Lower lobe of right lung (tissue), 2 donors: ENCODE measurements around the gene ADGRG6. TPM values are rescaled to one million over a fixed set of nuclear protein-coding genes. Genes with fewer than 3 reads are reported as not detected.

Experiments
- ATAC-seq, 2 donors: fragments of 200-7000 bp; cut with Tn5 transposase; one replicate each; pipeline ENCODE4 v1.9.1; 2020 to 2022; ENCODE audit warnings: mild to moderate bottlenecking in 2 of 2, moderate library complexity in 2 of 2
- DNase-seq: peaks from one replicate; pipeline ENCODE4 v3.0.0-alpha.2; 2020
- H3K27ac ChIP-seq: fragments of 200-600 bp; one replicate; pipeline ENCODE4 v1.8.0; 2022
- H3K27me3 ChIP-seq: fragments of 200-600 bp; one replicate; pipeline ENCODE4 v1.8.0; 2022; ENCODE audit warnings: low read depth
- H3K36me3 ChIP-seq: fragments of 200-600 bp; one replicate; pipeline ENCODE4 v1.8.0; 2022; ENCODE audit warnings: mild to moderate bottlenecking
- H3K4me1 ChIP-seq: fragments of 200-600 bp; one replicate; pipeline ENCODE4 v1.8.0; 2022
- H3K4me3 ChIP-seq: fragments of 200-600 bp; one replicate; pipeline ENCODE4 v1.8.0; 2022; ENCODE audit warnings: mild to moderate bottlenecking
- H3K9me3 ChIP-seq: fragments of 200-600 bp; one replicate; pipeline ENCODE4 v1.8.0; 2022
- CTCF ChIP-seq: fragments of 200-600 bp; IDR thresholded peaks from one replicate; pipeline ENCODE4 v1.8.0; 2022; ENCODE audit warnings: antibody characterized with exemption, mild to moderate bottlenecking
- intact Hi-C: fragments of 100-400 bp; cut with DNase I; formaldehyde crosslinking; loops from one replicate; pipeline ENCODE4 v1.11.0; 2022
- total RNA-seq: library from RNA; stranded (reverse); fragmentation: NEBNext Ultra II Directional; extraction: Animal tissue kit (Norgen Biotek cat#: 25700); gene quantifications from one replicate; pipeline ENCODE4 v1.2.1, GENCODE V29; 2021
- donor health status: DM: no; HTN: yes; CAD: no; lungs with severe emphysema.

ADGRG6 gene
- total RNA-seq, 1 donor from 2014 or later = 35.7 TPM

GRCh38 chr6:142354650-142355049 lies 52.8 kb downstream of the ADGRG6 start:
- H3K27me3 ChIP-seq = no peaks in the 10 kb centered on the region
- intact Hi-C loops = no loop called here
- H3K36me3 ChIP-seq = no peaks in the 10 kb centered on the region
- no peak overlapping the region for H3K4me3 ChIP-seq
- H3K4me1 ChIP-seq = no peaks in the 10 kb centered on the region
- no peak overlapping the region for H3K27ac ChIP-seq
- no peaks in the 10 kb centered on the region for H3K9me3 ChIP-seq
- ATAC-seq (no peak), DNase-seq (no peak)
- no peak for TF ChIP-seq CTCF

GRCh38 chr6:142355520-142356174 lies 53.8 kb downstream of the ADGRG6 start:
- ATAC-seq = no peak
- no peak overlapping the region for H3K27ac ChIP-seq
- DNase-seq = no peak
- no peaks in the 10 kb centered on the region for H3K27me3 ChIP-seq
- no peak overlapping the region for H3K4me3 ChIP-seq
- H3K4me1 ChIP-seq = no peaks in the 10 kb centered on the region
- intact Hi-C loops = no loop called here
- H3K9me3 ChIP-seq = no peaks in the 10 kb centered on the region
- no peak for TF ChIP-seq CTCF
- H3K36me3 ChIP-seq = no peaks in the 10 kb centered on the region

- no peak for TF ChIP-seq CTCF
- intact Hi-C loops = no loop called here
- H3K9me3 ChIP-seq = no peaks in the 10 kb centered on the region
- no peak overlapping the region for H3K4me3 ChIP-seq
- H3K27ac ChIP-seq = no peak overlapping the region
- H3K27me3 ChIP-seq = no peaks in the 10 kb centered on the region
- no peak for DNase-seq
- no peak for ATAC-seq
- no peaks in the 10 kb centered on the region for H3K4me1 ChIP-seq
- no peaks in the 10 kb centered on the region for H3K36me3 ChIP-seq
Measured at GRCh38 chr6:142356201-142356883, 54.5 kb downstream of the ADGRG6 start.

- ATAC-seq = no peak
- H3K4me3 ChIP-seq = no peak overlapping the region
- H3K36me3 ChIP-seq = no peaks in the 10 kb centered on the region
- DNase-seq = no peak
- no peaks in the 10 kb centered on the region for H3K27me3 ChIP-seq
- intact Hi-C loops = no loop called here
- TF ChIP-seq CTCF = no peak
- H3K27ac ChIP-seq = no peak overlapping the region
- H3K4me1 ChIP-seq = no peaks in the 10 kb centered on the region
- no peaks in the 10 kb centered on the region for H3K9me3 ChIP-seq
Measured at GRCh38 chr6:142356884-142357225, 55.0 kb downstream of the ADGRG6 start.

GRCh38 chr6:142357879-142358278 lies 56.1 kb downstream of the ADGRG6 start:
- intact Hi-C loops = no loop called here
- Histone ChIP-seq H3K36me3 (no peaks in the 10 kb centered on the region), H3K4me1 (no peaks in the 10 kb centered on the region), H3K27ac (no peak overlapping the region), H3K9me3 (no peaks in the 10 kb centered on the region), H3K4me3 (no peak overlapping the region), H3K27me3 (no peaks in the 10 kb centered on the region)
- no peak for DNase-seq
- no peak for TF ChIP-seq CTCF
- no peak for ATAC-seq
